Measurements from ENCODE around the gene AGBL1.

Gene AGBL1

GRCh38 chr15:86813892-86814291, 734.2 kb downstream of the AGBL1 start:
- no peak for DNase-seq (ENCODE audit: low read depth in 2 of 2)

- DNase-seq (ENCODE audit: low read depth in 2 of 2): no peak
Observed at GRCh38 chr15:86829245-86829644, 749.6 kb downstream of the AGBL1 start.

GRCh38 chr15:86830304-86830703, 750.6 kb downstream of the AGBL1 start:
- no peak for DNase-seq (ENCODE audit: low read depth in 2 of 2)

GRCh38 chr15:86833595-86833994, 753.9 kb downstream of the AGBL1 start:
- DNase-seq (ENCODE audit: low read depth in 2 of 2): no peak

GRCh38 chr15:86834115-86834863, 754.6 kb downstream of the AGBL1 start:
- DNase-seq (ENCODE audit: low read depth in 2 of 2): no peak

GRCh38 chr15:86837294-86838061, 757.8 kb downstream of the AGBL1 start:
- no peak for DNase-seq (ENCODE audit: low read depth in 2 of 2)

- no peak for DNase-seq (ENCODE audit: low read depth in 2 of 2)
Observed at GRCh38 chr15:86839502-86839901, 759.8 kb downstream of the AGBL1 start.

- no peak for DNase-seq (ENCODE audit: low read depth in 2 of 2)
Observed at GRCh38 chr15:86840996-86841395, 761.3 kb downstream of the AGBL1 start.

- no peak for DNase-seq (ENCODE audit: low read depth in 2 of 2)
Observed at GRCh38 chr15:86842199-86842598, 762.5 kb downstream of the AGBL1 start.

- DNase-seq (ENCODE audit: low read depth in 2 of 2): no peak
Observed at GRCh38 chr15:86846036-86846435, 766.4 kb downstream of the AGBL1 start.

GRCh38 chr15:86849136-86849535, 769.5 kb downstream of the AGBL1 start:
- DNase-seq (ENCODE audit: low read depth in 2 of 2): no peak

- DNase-seq (ENCODE audit: low read depth in 2 of 2): no peak
Observed at GRCh38 chr15:86849558-86850285, 770.1 kb downstream of the AGBL1 start.

- no peak for DNase-seq (ENCODE audit: low read depth in 2 of 2)
Observed at GRCh38 chr15:86850939-86851338, 771.3 kb downstream of the AGBL1 start.

- no peak for DNase-seq (ENCODE audit: low read depth in 2 of 2)
Observed at GRCh38 chr15:86852741-86853140, 773.1 kb downstream of the AGBL1 start.

- no peak for DNase-seq (ENCODE audit: low read depth in 2 of 2)
Observed at GRCh38 chr15:86854176-86854575, 774.5 kb downstream of the AGBL1 start.

GRCh38 chr15:86855307-86856291, 775.9 kb downstream of the AGBL1 start:
- no peak for DNase-seq (ENCODE audit: low read depth in 2 of 2)

- DNase-seq (ENCODE audit: low read depth in 2 of 2): no peak
Observed at GRCh38 chr15:86857701-86858100, 778.0 kb downstream of the AGBL1 start.

GRCh38 chr15:86863226-86863915, 783.7 kb downstream of the AGBL1 start:
- DNase-seq (ENCODE audit: low read depth in 2 of 2): no peak

- no peak for DNase-seq (ENCODE audit: low read depth in 2 of 2)
Observed at GRCh38 chr15:86865920-86866319, 786.2 kb downstream of the AGBL1 start.

GRCh38 chr15:86870846-86871245, 791.2 kb downstream of the AGBL1 start:
- DNase-seq (ENCODE audit: low read depth in 2 of 2): no peak

GRCh38 chr15:86871964-86872363, 792.3 kb downstream of the AGBL1 start:
- DNase-seq (ENCODE audit: low read depth in 2 of 2): no peak
